CD4-positive, alpha-beta T cell (primary cell): Measurements from ENCODE around the gene PDGFA. TPM values are rescaled to one million over a fixed set of nuclear protein-coding genes. Genes with fewer than 3 reads are reported as not detected.

Source experiments
- ATAC-seq: fragments of 200-7000 bp; cut with Tn5 transposase; one replicate; pipeline ENCODE4 v1.10.0; 2022; ENCODE audit warnings: mild to moderate bottlenecking; ENCODE audit not compliant: poor library complexity
- CTCF ChIA-PET: fragments of 350-600 bp; sonication (Branson Sonifier 250); formaldehyde crosslinking; loops from one replicate; lab custom pipeline; 2021; ENCODE audit warnings: antibody characterized with exemption, inconsistent platforms; lab: Charles Lee
- POLR2A ChIA-PET: fragments of 350-600 bp; sonication (Branson Sonifier 250); formaldehyde crosslinking; loops from one replicate; lab custom pipeline; 2021; ENCODE audit warnings: antibody characterized with exemption, inconsistent platforms; lab: Charles Lee
- DNase-seq, 14 experiments: peaks; one replicate each; pipeline ENCODE4 v3.0.0-alpha.2; 2013 to 2020; ENCODE audit warnings: mixed read lengths in 2 of 14
- H3K27ac ChIP-seq, 2 donors: one replicate each; pipeline versions ENCODE4 v1.5.1 to v1.7.0; 2013; ENCODE audit warnings: low read length in 2 of 2, low read depth in 1 of 2, mild to moderate bottlenecking in 1 of 2
- H3K27me3 ChIP-seq, 2 experiments: 1 replicate in 1 of 2; 2 replicates in 1 of 2; pipeline versions ENCODE4 v1.6.1 to v1.7.0; 2013; ENCODE audit warnings: low read length in 2 of 2, control low read depth in 1 of 2, mild to moderate bottlenecking in 1 of 2, moderate library complexity in 1 of 2; ENCODE audit not compliant: insufficient read depth in 2 of 2, control insufficient read depth in 1 of 2
- H3K36me3 ChIP-seq: one replicate; pipeline ENCODE4 v1.6.1; 2013; ENCODE audit warnings: low read length, control low read depth; ENCODE audit not compliant: insufficient read depth
- H3K4me1 ChIP-seq: one replicate; pipeline ENCODE4 v1.6.1; 2013; ENCODE audit warnings: low read length, control low read depth; ENCODE audit not compliant: insufficient read depth
- H3K4me3 ChIP-seq: one replicate; pipeline ENCODE4 v1.5.1; 2013; ENCODE audit warnings: mild to moderate bottlenecking, low read length, moderate library complexity
- H3K9me3 ChIP-seq, 2 experiments: 1 replicate in 1 of 2; 2 replicates in 1 of 2; pipeline versions ENCODE4 v1.6.1 to v1.7.0; 2013; ENCODE audit warnings: low read length in 2 of 2, mild to moderate bottlenecking in 2 of 2, control low read depth in 1 of 2, moderate library complexity in 1 of 2; ENCODE audit not compliant: control insufficient read depth in 1 of 2, insufficient read depth in 1 of 2
- H3K27ac Mint-ChIP-seq: one replicate; pipeline ENCODE4 v1.8.0; 2020; ENCODE audit warnings: mixed read lengths
- H3K27me3 Mint-ChIP-seq: one replicate; pipeline ENCODE4 v1.8.0; 2021; ENCODE audit warnings: mixed read lengths
- H3K36me3 Mint-ChIP-seq: one replicate; pipeline ENCODE4 v1.8.0; 2021; ENCODE audit warnings: low read depth, mixed read lengths
- H3K4me1 Mint-ChIP-seq: one replicate; pipeline ENCODE4 v1.8.0; 2021; ENCODE audit warnings: low read depth, mixed read lengths
- H3K4me3 Mint-ChIP-seq: one replicate; pipeline ENCODE4 v1.8.0; 2020; ENCODE audit warnings: mild to moderate bottlenecking, mixed read lengths
- H3K9me3 Mint-ChIP-seq: one replicate; pipeline ENCODE4 v1.8.0; 2020; ENCODE audit warnings: mixed read lengths
- intact Hi-C, 2 experiments: fragments of 100-400 bp; cut with DNase I in 1 of 2; cut with micrococcal nuclease in 1 of 2; formaldehyde crosslinking; loops; one replicate each; pipeline versions ENCODE4 v1.15.1 to v1.9.0; 2023 to 2025; cut with DNase I, micrococcal nuclease
- total RNA-seq, 174 experiments: library from RNA in 2 of 174; stranded (reverse) in 2 of 174; gene quantifications; one replicate each; pipeline ENCODE4 v1.2.3 and lab custom pipeline; 2021 to 2026
- TF ChIP-seq, protein P1 (sequence below): fragments of 200-600 bp; IDR thresholded peaks from one replicate; pipeline ENCODE4 v1.8.0; 2022; ENCODE audit warnings: antibody characterized with exemption, mild to moderate bottlenecking

The PDGFA gene
- total RNA-seq, 2 experiments from 2014 or later = 0.55 to 0.70 TPM

DNA sequence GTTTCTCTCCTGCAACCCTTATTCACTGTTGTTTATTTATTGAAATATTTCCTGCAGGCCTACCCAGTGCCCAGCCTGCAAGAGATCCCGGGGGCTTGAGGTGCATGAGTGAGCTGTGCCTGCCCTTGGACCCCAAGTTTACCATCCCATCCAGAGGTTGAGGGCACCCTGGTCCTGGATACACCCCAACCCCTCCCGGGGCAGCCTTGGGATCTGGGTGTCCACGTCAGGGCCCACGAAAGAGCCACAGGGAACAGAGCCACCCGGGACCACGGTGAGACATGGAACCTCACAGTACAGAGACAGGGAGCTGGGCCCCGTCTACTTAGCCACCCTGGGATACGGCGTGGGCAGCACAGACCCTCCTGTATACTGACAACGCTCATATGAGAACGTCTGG is 28.8 kb upstream of the PDGFA start:
- no peak for ATAC-seq
- no peaks in the 10 kb centered on the region for H3K27me3 ChIP-seq
- peaks cover 2% of the 10 kb centered on the region for H3K36me3 ChIP-seq
- Mint-ChIP-seq H3K4me1 (no peaks in the 10 kb centered on the region), H3K4me3 (no peak overlapping the region), H3K9me3 (no peaks in the 10 kb centered on the region), H3K27ac (no peak overlapping the region), H3K27me3 (no peaks in the 10 kb centered on the region), H3K36me3 (peaks cover 6% of the 10 kb centered on the region)
- TF ChIP-seq, protein P1, sequence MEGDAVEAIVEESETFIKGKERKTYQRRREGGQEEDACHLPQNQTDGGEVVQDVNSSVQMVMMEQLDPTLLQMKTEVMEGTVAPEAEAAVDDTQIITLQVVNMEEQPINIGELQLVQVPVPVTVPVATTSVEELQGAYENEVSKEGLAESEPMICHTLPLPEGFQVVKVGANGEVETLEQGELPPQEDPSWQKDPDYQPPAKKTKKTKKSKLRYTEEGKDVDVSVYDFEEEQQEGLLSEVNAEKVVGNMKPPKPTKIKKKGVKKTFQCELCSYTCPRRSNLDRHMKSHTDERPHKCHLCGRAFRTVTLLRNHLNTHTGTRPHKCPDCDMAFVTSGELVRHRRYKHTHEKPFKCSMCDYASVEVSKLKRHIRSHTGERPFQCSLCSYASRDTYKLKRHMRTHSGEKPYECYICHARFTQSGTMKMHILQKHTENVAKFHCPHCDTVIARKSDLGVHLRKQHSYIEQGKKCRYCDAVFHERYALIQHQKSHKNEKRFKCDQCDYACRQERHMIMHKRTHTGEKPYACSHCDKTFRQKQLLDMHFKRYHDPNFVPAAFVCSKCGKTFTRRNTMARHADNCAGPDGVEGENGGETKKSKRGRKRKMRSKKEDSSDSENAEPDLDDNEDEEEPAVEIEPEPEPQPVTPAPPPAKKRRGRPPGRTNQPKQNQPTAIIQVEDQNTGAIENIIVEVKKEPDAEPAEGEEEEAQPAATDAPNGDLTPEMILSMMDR = no peak
- ChIA-PET CTCF (no interaction called here), POLR2A (no interaction called here)
- H3K9me3 ChIP-seq = peaks cover 0 to 9% of the 10 kb centered on the region in 2 experiments
- no peaks in the 10 kb centered on the region for H3K4me1 ChIP-seq
- no peak overlapping the region for H3K4me3 ChIP-seq
- intact Hi-C loops = no loop called here
- H3K27ac ChIP-seq = no peak overlapping the region
- no peak for DNase-seq

DNA sequence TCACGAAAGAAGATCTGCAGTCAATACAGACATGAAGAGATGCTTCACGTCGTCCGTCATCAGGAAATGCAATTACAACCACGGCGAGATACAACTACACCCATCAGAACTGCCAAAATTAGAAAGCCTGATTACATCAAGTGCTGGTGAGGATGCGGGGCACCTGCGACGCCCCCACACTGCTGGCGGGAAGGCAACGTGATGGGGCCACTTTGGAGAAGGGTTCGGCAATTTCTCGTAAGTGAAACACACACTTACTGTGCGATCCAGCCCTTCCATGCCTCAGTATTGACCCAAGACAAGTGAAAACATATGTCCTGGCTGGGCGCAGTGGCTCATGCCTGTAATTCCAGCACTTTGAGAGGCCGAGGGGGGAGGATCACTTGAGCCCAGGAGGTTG is 25.8 kb upstream of the PDGFA start:
- ChIA-PET CTCF (no interaction called here), POLR2A (interaction anchor here (1.9 kb wide), 1 partner anchor 73 kb away, joined by 5 read pairs; no protein-coding TSS in a partner anchor)
- H3K27ac Mint-ChIP-seq = no peak overlapping the region
- no peak for DNase-seq
- intact Hi-C loops = no loop called here
- Histone ChIP-seq H3K27ac (no peak overlapping the region), H3K27me3 (no peaks in the 10 kb centered on the region), H3K4me3 (no peak overlapping the region), H3K9me3 (peaks cover 0 to 21% of the 10 kb centered on the region in 2 experiments), H3K36me3 (peaks cover 2% of the 10 kb centered on the region), H3K4me1 (no peaks in the 10 kb centered on the region)
- peaks cover 6% of the 10 kb centered on the region for H3K36me3 Mint-ChIP-seq
- H3K27me3 Mint-ChIP-seq = no peaks in the 10 kb centered on the region
- no peaks in the 10 kb centered on the region for H3K9me3 Mint-ChIP-seq
- H3K4me3 Mint-ChIP-seq = no peak overlapping the region
- TF ChIP-seq, protein P1 = no peak
- ATAC-seq = no peak
- H3K4me1 Mint-ChIP-seq = no peaks in the 10 kb centered on the region

DNA sequence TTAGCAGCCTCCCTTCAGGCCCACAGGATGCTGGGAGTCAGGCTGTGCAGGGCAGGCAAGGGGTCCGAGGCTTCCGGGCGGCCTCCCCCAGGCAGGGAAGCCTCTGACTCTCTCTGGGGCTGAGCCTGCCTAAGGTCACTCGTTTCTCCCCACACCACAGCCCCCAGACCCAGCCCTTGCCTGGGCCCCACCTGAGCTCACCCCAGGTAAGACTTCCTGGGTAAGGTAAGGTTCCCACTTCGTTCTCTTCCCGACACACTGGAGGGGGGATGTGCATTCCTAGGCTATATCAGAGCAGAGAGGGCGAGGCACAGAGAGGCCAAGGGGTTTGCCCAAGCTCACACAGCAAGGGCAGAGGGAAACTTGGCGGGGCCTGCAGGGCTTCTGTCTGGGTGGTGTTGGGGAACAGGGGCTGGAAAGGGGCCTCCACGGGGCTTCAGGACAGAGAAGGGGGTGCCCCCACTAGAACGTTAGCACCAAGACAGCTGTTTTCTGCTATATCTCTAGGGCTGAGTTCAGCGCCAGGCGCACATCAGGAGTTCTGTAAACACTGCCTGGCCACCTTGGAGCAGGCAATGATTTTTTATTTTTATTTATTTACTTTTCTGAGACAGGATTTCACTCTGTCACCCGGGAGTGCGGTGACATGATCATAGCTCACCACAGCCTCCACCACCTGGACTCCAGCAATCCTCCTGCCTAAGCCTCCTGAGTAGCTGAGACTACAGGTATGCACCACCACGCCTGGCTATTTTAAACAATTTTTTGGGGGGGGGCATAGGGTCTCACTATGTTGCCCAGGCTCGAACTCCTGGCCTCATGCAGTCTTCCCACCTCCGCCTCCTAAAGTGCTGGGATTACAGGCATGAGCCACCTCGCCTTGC is 24.9 kb upstream of the PDGFA start:
- peaks cover 6% of the 10 kb centered on the region for H3K36me3 Mint-ChIP-seq
- DNase-seq = no peak
- H3K4me3 Mint-ChIP-seq = no peak overlapping the region
- H3K9me3 Mint-ChIP-seq = no peaks in the 10 kb centered on the region
- intact Hi-C loops = no loop called here
- TF ChIP-seq, protein P1 = no peak
- H3K27ac Mint-ChIP-seq = no peak overlapping the region
- H3K9me3 ChIP-seq = peaks cover 0 to 26% of the 10 kb centered on the region in 2 experiments
- no peaks in the 10 kb centered on the region for H3K27me3 ChIP-seq
- no peaks in the 10 kb centered on the region for H3K27me3 Mint-ChIP-seq
- no peaks in the 10 kb centered on the region for H3K4me1 ChIP-seq
- no peaks in the 10 kb centered on the region for H3K4me1 Mint-ChIP-seq
- ChIA-PET CTCF (no interaction called here), POLR2A (interaction anchor here (1.9 kb wide), 1 partner anchor 74 kb away, joined by 5 read pairs; no protein-coding TSS in a partner anchor)
- H3K27ac ChIP-seq = no peak overlapping the region
- peaks cover 2% of the 10 kb centered on the region for H3K36me3 ChIP-seq
- no peak overlapping the region for H3K4me3 ChIP-seq
- ATAC-seq = no peak
